GM12878 (cell line): ENCODE measurements around the gene GMIP. TPM values are rescaled to one million over a fixed set of nuclear protein-coding genes. Genes with fewer than 3 reads are reported as not detected.

Experiments
- BHLHE40 ChIP-seq, 2 experiments: fragments of 450-650 bp in 1 of 2; IDR thresholded peaks; 2 replicates each; pipeline ENCODE4 v1.6.1; 2011 to 2017; ENCODE audit warnings: low read depth in 2 of 2, borderline replicate concordance in 1 of 2, improper control_type of control experiment in 1 of 2, low read length in 1 of 2, mild to moderate bottlenecking in 1 of 2
- CREM ChIP-seq: IDR thresholded peaks from 2 replicates; pipeline ENCODE4 v1.6.1; 2014; ENCODE audit warnings: antibody characterized with exemption, low read depth
- CUX1 ChIP-seq: IDR thresholded peaks from 2 replicates; pipeline ENCODE4 v1.6.1; 2012; ENCODE audit warnings: improper control_type of control experiment, low read depth, low read length; ENCODE audit not compliant: insufficient replicate concordance
- EED ChIP-seq: sonication (generic); IDR thresholded peaks from 2 replicates; pipeline ENCODE4 v1.6.1; 2016; ENCODE audit warnings: antibody characterized with exemption, low read depth
- HDGF ChIP-seq: fragments of 450-650 bp; IDR thresholded peaks from 2 replicates; pipeline ENCODE4 v1.6.1; 2016; ENCODE audit warnings: antibody characterized with exemption
- JUNB ChIP-seq: IDR thresholded peaks from 2 replicates; pipeline ENCODE4 v1.6.1; 2016; ENCODE audit warnings: antibody characterized with exemption, mild to moderate bottlenecking
- KDM1A ChIP-seq: fragments of 200-600 bp; sonication (generic); IDR thresholded peaks from 2 replicates; pipeline ENCODE4 v1.6.1; 2016; ENCODE audit warnings: borderline replicate concordance
- MTA3 ChIP-seq: IDR thresholded peaks from 2 replicates; pipeline ENCODE4 v1.6.1; 2012; ENCODE audit warnings: low read length, inconsistent platforms, borderline replicate concordance
- NBN ChIP-seq: fragments of 450-650 bp; IDR thresholded peaks from 2 replicates; pipeline ENCODE4 v1.6.1; 2016
- NFXL1 ChIP-seq: fragments of 450-650 bp; IDR thresholded peaks from 2 replicates; pipeline ENCODE4 v1.6.1; 2017; ENCODE audit warnings: antibody characterized with exemption, mild to moderate bottlenecking, borderline replicate concordance
- POLR2A ChIP-seq: IDR thresholded peaks from 2 replicates; pipeline ENCODE4 v1.6.1; 2011; ENCODE audit warnings: low read depth, mild to moderate bottlenecking, low read length
- RCOR1 ChIP-seq: conservative IDR thresholded peaks from 2 replicates; pipeline ENCODE4 v1.6.1; 2012; ENCODE audit warnings: low read depth, low read length, improper control_type of control experiment
- RUNX3 ChIP-seq: IDR thresholded peaks from 2 replicates; pipeline ENCODE4 v1.6.1; 2012; ENCODE audit warnings: low read length, inconsistent platforms
- SMAD5 ChIP-seq: IDR thresholded peaks from 2 replicates; pipeline ENCODE4 v1.6.1; 2016; ENCODE audit warnings: antibody characterized with exemption, low read depth
- ZZZ3 ChIP-seq: IDR thresholded peaks from 2 replicates; pipeline ENCODE4 v1.6.1; 2011; ENCODE audit warnings: low read depth; ENCODE audit not compliant: control insufficient read depth, insufficient read length
- polyA plus RNA-seq, 11 experiments: library from polyadenylated mRNA; depleted of rRNA in 4 of 11; unstranded in 6 of 11; stranded (reverse) in 5 of 11; fragments of >200 nt; fragmentation: Nextera tagmentation in 4 of 11; fragmentation: Illumina TruSeq in 1 of 11; extraction: Ambion mirVana in 4 of 11; extraction: Trizol in 1 of 11; gene quantifications; 1 replicate in 1 of 11; 2 replicates in 10 of 11; pipeline versions ENCODE4 v1.2.1 to v1.2.3, GENCODE V29; 2011 to 2016; ENCODE audit warnings: inconsistent platforms in 2 of 11, missing spikeins in 2 of 11, low read depth in 1 of 11
- total RNA-seq, 4 experiments: library from RNA; depleted of rRNA in 3 of 4; stranded (reverse); fragments of >200 nt in 3 of 4; fragmentation: Illumina TruSeq in 1 of 4; extraction: Trizol in 1 of 4; gene quantifications; 2 replicates each; pipeline versions ENCODE4 v1.2.1 to v1.2.3, GENCODE V29; 2013 to 2021
- TF ChIP-seq, protein P1 (sequence below): fragments of 450-650 bp; IDR thresholded peaks from 2 replicates; pipeline ENCODE4 v1.6.1; 2016; ENCODE audit warnings: mild to moderate bottlenecking
- TF ChIP-seq, protein P2 (sequence below): IDR thresholded peaks from 2 replicates; pipeline ENCODE4 v1.6.1; 2011; ENCODE audit warnings: borderline replicate concordance, low read depth, mild to moderate bottlenecking, moderate library complexity, mixed read lengths, low read length; ENCODE audit not compliant: insufficient read depth; ENCODE audit errors: extremely low read length
- TF ChIP-seq, protein P3 (sequence below): fragments of 450-650 bp; IDR thresholded peaks from 2 replicates; pipeline ENCODE4 v1.6.1; 2017; ENCODE audit warnings: low read depth, mild to moderate bottlenecking, moderate library complexity
- TF ChIP-seq, protein P4 (sequence below): IDR thresholded peaks from 2 replicates; pipeline ENCODE4 v1.6.1; 2012; ENCODE audit warnings: low read length, inconsistent platforms

GMIP gene
- total and polyA plus RNA-seq, 10 of the 15 experiments (the other 5 are each of a cell fraction or from before 2014, with no cell fraction given): 1.5 to 63.5 (median 22.3) TPM

DNA sequence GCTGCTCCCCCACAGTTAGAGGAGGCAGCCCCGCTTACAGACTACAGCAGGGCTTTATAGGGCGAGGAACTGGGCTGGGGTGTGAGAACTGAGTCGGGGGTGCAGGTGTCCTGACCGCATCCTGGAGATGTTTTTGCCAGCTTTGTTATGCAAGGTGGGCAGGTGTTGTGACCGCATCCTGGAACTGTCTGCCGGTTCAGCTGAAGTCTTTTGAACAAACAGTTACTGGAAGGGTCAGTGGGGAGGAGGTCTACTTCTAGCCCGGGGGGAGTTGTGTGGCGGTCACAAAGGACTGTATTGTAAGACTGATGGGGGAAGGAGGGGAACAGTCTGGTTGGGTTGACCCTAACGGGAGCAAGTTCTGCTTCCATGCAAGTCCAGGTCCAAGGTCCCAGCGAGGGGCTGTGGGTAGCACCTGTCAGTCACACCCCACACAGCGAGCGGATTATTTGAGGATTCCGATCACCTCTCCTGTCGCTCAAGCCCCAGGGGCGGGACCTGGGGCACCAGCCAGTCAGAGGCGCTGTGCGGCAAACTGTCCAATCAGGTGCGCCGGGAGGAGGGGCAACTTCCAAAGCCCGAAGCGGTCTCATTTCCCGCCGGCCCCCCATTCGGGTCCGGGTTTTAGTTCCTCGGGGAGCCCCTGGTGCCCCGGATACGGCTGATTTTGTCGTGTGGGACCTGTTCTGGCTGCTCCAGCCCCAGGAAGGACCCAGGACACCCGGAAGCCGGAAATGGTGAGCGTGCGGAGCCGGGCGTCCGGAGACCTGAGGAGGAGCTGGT, 25.0 kb upstream of the GMIP start, which contains the start of gene ZNF101 (continued):
- TF ChIP-seq CUX1 (no peak), HDGF (no peak), MTA3 (no peak), JUNB (no peak), EED (peak; percentile 45), RUNX3 (peak; percentile 94), SMAD5 (0 out of 2 replicates have a peak, but pooled peaks have one; percentile 24), NBN (peak; percentile 20; the same call in 1 of the 2 replicates), RCOR1 (no peak), NFXL1 (no peak), CREM (0 out of 2 replicates have a peak, but pooled peaks have one; percentile 11), POLR2A (peak; percentile 87), ZZZ3 (no peak), KDM1A (no peak), BHLHE40 (IDR thresholded peaks at IDR 0.05; ENCODE audit: borderline replicate concordance in 1 of 2, low read depth in 2 of 2, low read length in 1 of 2) (peak in 1 of 2 experiments; percentile 70; a peak in 2 of 4 replicates)
- TF ChIP-seq, protein P1, sequence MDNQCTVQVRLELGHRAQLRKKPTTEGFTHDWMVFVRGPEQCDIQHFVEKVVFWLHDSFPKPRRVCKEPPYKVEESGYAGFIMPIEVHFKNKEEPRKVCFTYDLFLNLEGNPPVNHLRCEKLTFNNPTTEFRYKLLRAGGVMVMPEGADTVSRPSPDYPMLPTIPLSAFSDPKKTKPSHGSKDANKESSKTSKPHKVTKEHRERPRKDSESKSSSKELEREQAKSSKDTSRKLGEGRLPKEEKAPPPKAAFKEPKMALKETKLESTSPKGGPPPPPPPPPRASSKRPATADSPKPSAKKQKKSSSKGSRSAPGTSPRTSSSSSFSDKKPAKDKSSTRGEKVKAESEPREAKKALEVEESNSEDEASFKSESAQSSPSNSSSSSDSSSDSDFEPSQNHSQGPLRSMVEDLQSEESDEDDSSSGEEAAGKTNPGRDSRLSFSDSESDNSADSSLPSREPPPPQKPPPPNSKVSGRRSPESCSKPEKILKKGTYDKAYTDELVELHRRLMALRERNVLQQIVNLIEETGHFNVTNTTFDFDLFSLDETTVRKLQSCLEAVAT: peak; percentile 44; the same call in 1 of the 2 replicates
- TF ChIP-seq, protein P2, sequence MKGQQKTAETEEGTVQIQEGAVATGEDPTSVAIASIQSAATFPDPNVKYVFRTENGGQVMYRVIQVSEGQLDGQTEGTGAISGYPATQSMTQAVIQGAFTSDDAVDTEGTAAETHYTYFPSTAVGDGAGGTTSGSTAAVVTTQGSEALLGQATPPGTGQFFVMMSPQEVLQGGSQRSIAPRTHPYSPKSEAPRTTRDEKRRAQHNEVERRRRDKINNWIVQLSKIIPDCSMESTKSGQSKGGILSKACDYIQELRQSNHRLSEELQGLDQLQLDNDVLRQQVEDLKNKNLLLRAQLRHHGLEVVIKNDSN: no peak
- TF ChIP-seq, protein P3, sequence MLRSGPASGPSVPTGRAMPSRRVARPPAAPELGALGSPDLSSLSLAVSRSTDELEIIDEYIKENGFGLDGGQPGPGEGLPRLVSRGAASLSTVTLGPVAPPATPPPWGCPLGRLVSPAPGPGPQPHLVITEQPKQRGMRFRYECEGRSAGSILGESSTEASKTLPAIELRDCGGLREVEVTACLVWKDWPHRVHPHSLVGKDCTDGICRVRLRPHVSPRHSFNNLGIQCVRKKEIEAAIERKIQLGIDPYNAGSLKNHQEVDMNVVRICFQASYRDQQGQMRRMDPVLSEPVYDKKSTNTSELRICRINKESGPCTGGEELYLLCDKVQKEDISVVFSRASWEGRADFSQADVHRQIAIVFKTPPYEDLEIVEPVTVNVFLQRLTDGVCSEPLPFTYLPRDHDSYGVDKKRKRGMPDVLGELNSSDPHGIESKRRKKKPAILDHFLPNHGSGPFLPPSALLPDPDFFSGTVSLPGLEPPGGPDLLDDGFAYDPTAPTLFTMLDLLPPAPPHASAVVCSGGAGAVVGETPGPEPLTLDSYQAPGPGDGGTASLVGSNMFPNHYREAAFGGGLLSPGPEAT: peak; percentile 76
- TF ChIP-seq, protein P4, sequence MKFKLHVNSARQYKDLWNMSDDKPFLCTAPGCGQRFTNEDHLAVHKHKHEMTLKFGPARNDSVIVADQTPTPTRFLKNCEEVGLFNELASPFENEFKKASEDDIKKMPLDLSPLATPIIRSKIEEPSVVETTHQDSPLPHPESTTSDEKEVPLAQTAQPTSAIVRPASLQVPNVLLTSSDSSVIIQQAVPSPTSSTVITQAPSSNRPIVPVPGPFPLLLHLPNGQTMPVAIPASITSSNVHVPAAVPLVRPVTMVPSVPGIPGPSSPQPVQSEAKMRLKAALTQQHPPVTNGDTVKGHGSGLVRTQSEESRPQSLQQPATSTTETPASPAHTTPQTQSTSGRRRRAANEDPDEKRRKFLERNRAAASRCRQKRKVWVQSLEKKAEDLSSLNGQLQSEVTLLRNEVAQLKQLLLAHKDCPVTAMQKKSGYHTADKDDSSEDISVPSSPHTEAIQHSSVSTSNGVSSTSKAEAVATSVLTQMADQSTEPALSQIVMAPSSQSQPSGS: no peak
